Activated CD8-positive, alpha-beta T cell treated with anti-CD3 and anti-CD28 coated beads for 36 hours (primary cell): Measurements from ENCODE around the gene CDC25B. TPM values are rescaled to one million over a fixed set of nuclear protein-coding genes. Genes with fewer than 3 reads are reported as not detected.
"Not testable (repeated sequence)": the region's sequence is repeated elsewhere in the genome, so short reads cannot be mapped to it uniquely, and the experiment has no call there.

Experiments
- ATAC-seq: fragments of 200-7000 bp; cut with Tn5 transposase; one replicate; pipeline ENCODE4 v1.10.0; 2021; ENCODE audit warnings: mild to moderate bottlenecking, moderate library complexity
- CTCF ChIA-PET: fragments of 350-600 bp; sonication (Branson Sonifier 250); formaldehyde crosslinking; loops from one replicate; lab custom pipeline; 2021; ENCODE audit warnings: antibody characterized with exemption; lab: Charles Lee
- POLR2A ChIA-PET: fragments of 350-600 bp; sonication (Branson Sonifier 250); formaldehyde crosslinking; loops from one replicate; lab custom pipeline; 2021; ENCODE audit warnings: antibody characterized with exemption; lab: Charles Lee
- DNase-seq: peaks from one replicate; pipeline ENCODE4 v3.0.0-alpha.2; 2020
- H3K27ac Mint-ChIP-seq: one replicate; pipeline ENCODE4 v1.8.0; 2021; ENCODE audit warnings: mild to moderate bottlenecking, mixed read lengths
- H3K27me3 Mint-ChIP-seq: one replicate; pipeline ENCODE4 v1.8.0; 2021; ENCODE audit warnings: mixed read lengths
- H3K36me3 Mint-ChIP-seq: one replicate; pipeline ENCODE4 v1.8.0; 2021; ENCODE audit warnings: low read depth, mixed read lengths
- H3K4me1 Mint-ChIP-seq: one replicate; pipeline ENCODE4 v1.8.0; 2021; ENCODE audit warnings: low read depth, mixed read lengths
- H3K4me3 Mint-ChIP-seq: one replicate; pipeline ENCODE4 v1.8.0; 2021; ENCODE audit warnings: mild to moderate bottlenecking, moderate library complexity, mixed read lengths
- H3K9me3 Mint-ChIP-seq: one replicate; pipeline ENCODE4 v1.8.0; 2021; ENCODE audit warnings: mixed read lengths
- intact Hi-C: fragments of 100-400 bp; cut with micrococcal nuclease; formaldehyde crosslinking; loops from one replicate; pipeline ENCODE4 v1.10.0; 2022
- total RNA-seq, 2 experiments: library from RNA; stranded (reverse); gene quantifications; one replicate each; pipeline ENCODE4 v1.2.3, GENCODE V29; 2021
- TF ChIP-seq, protein P1 (sequence below): fragments of 200-600 bp; IDR thresholded peaks from one replicate; pipeline ENCODE4 v1.8.0; 2022; ENCODE audit warnings: antibody characterized with exemption, mild to moderate bottlenecking

The CDC25B gene
- total RNA-seq, 2 experiments from 2014 or later = 66.9 to 67.1 TPM

DNA sequence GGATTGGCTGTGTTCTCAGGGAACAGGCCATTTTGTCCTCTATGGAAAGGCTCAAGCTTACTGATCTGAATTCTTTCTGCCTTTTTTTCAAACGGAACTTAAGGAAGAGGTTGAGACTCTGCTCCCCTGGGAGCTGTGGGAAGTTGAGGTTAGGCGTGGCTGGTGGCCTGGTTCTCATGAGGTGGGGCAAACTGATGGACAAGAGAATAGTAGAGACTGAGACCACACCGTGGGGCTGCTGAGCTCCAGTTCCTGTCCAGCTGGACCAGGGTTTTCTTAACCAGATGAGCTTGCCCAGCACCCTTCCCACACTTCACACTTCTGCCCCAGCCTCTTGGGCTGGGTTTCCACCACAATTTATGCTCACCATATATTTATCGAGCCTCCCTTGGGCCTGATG, 30.3 kb downstream of the CDC25B start:
- Mint-ChIP-seq H3K36me3 (peaks cover 5% of the 10 kb centered on the region), H3K9me3 (no peaks in the 10 kb centered on the region), H3K27ac (no peak overlapping the region), H3K4me1 (peaks cover 6% of the 10 kb centered on the region), H3K27me3 (no peaks in the 10 kb centered on the region), H3K4me3 (no peak overlapping the region)
- ChIA-PET CTCF (interaction anchor here (0.9 to 1.4 kb wide), 3 partner anchors 39 to 116 kb away, joined by 3 to 4 read pairs (median 3); no protein-coding TSS in a partner anchor), POLR2A (interaction anchor here (0.6 to 1.1 kb wide), 4 partner anchors 26 to 256 kb away, joined by 3 read pairs; partner anchors contain the start of gene CENPB)
- DNase-seq = no peak
- TF ChIP-seq, protein P1, sequence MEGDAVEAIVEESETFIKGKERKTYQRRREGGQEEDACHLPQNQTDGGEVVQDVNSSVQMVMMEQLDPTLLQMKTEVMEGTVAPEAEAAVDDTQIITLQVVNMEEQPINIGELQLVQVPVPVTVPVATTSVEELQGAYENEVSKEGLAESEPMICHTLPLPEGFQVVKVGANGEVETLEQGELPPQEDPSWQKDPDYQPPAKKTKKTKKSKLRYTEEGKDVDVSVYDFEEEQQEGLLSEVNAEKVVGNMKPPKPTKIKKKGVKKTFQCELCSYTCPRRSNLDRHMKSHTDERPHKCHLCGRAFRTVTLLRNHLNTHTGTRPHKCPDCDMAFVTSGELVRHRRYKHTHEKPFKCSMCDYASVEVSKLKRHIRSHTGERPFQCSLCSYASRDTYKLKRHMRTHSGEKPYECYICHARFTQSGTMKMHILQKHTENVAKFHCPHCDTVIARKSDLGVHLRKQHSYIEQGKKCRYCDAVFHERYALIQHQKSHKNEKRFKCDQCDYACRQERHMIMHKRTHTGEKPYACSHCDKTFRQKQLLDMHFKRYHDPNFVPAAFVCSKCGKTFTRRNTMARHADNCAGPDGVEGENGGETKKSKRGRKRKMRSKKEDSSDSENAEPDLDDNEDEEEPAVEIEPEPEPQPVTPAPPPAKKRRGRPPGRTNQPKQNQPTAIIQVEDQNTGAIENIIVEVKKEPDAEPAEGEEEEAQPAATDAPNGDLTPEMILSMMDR = no peak
- intact Hi-C loops = no loop called here
- no peak for ATAC-seq

DNA sequence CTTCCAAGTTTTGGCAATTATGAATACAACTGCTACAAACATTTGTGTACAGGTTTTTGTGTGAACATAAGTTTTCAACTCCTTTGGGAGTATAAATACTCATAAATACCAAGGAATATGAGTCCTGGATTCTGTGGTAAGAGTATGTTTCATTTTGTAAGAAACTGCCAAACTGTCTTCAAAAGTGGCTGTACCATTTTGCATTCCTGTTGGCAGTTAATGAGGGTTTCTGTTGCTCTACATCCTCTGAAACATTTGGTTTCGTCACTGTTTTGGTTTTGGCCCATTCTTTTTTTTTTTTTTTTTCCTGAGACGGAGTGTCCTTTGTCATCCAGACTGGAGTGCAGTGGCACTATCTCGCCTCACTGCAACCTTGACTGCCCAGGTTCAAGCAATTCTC, 32.7 kb downstream of the CDC25B start:
- Mint-ChIP-seq H3K4me1 (no peaks in the 10 kb centered on the region), H3K27me3 (no peaks in the 10 kb centered on the region), H3K27ac (no peak overlapping the region), H3K9me3 (no peaks in the 10 kb centered on the region), H3K4me3 (no peak overlapping the region), H3K36me3 (peaks cover 5% of the 10 kb centered on the region)
- TF ChIP-seq, protein P1 = no peak
- ATAC-seq (no peak), DNase-seq (no peak)
- CTCF ChIA-PET = no interaction called here
- POLR2A ChIA-PET = no interaction called here
- intact Hi-C loops = no loop called here

DNA sequence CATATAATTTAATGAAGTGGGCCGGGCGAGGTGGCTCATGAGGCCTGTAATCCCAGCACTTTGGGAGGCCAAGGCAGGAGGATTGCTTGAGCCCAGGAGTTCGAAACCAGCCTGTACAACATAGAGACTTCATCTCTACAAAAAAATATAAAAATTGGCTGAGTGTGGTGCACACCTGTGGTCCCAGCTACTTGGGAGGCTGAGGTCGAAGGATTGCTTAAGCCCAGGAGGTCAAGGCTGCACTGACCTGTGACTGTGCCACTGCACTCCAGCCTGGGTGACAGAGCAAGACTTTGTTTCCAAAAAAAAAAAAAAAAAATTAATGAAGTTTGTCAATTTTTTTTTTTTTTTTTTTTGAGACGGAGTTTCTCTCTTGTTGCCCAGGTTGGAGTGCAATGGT, 33.8 kb downstream of the CDC25B start:
- DNase-seq, H3K9me3 Mint-ChIP-seq, CTCF ChIA-PET, H3K36me3 Mint-ChIP-seq, H3K27ac Mint-ChIP-seq, H3K4me3 Mint-ChIP-seq, H3K27me3 Mint-ChIP-seq, H3K4me1 Mint-ChIP-seq, ATAC-seq, intact Hi-C loops: not testable (repeated sequence)
- POLR2A ChIA-PET = interaction anchor here (0.5 to 1.3 kb wide), 2 partner anchors 8 to 43 kb away, joined by 3 read pairs; no protein-coding TSS in a partner anchor

DNA sequence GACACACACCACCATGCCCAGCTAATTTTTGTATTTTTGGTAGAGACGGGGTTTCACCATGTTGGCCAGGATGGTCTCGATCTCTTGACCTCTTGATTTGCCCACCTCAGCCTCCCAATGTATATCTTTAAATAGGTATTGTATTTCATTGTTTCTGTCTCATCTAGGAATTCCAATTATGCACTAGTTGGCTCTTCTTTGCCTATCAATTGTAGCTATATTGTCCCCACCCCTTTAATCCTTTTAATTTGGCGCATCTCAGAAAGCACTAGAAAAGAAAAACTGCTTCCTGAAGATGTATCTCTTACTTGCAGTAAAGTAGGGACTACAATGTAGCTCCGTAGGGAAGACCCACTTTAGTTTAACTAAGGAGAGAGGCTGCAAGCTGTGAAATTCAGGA, 40.0 kb downstream of the CDC25B start:
- POLR2A ChIA-PET = no interaction called here
- TF ChIP-seq, protein P1 = no peak
- no peak for DNase-seq
- CTCF ChIA-PET = interaction anchor here (1.0 to 1.6 kb wide), 3 partner anchors 16 to 67 kb away, joined by 3 to 7 read pairs (median 4); partner anchors contain the start of gene AP5S1
- H3K36me3 Mint-ChIP-seq = no peaks in the 10 kb centered on the region
- H3K9me3 Mint-ChIP-seq = no peaks in the 10 kb centered on the region
- no peaks in the 10 kb centered on the region for H3K27me3 Mint-ChIP-seq
- no peak overlapping the region for H3K4me3 Mint-ChIP-seq
- peaks cover 2% of the 10 kb centered on the region for H3K4me1 Mint-ChIP-seq
- no peak overlapping the region for H3K27ac Mint-ChIP-seq
- intact Hi-C loops = no loop called here
- ATAC-seq = no peak

DNA sequence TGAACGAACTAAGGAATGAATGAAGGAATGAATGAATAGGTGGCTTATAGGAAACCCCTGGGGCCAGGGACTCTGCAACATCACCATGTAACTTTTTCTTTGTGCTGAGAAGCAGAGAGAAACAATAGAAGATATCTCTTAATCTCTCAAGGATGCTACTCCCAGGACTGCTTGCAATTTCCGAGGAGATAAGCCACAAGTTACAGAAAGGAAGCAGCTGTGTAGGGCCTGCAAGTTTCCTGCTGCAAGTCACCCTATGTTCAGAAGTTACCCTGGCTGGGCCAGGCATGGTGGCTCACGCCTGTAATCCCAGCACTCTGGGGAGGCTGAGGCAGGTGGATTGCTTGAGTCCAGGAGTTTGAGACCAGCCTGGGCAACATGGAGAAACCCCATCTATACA, 43.2 kb downstream of the CDC25B start:
- CTCF ChIA-PET = interaction anchor here (1.0 kb wide), 1 partner anchor 16 kb away, joined by 3 read pairs; no protein-coding TSS in a partner anchor
- H3K36me3 Mint-ChIP-seq = no peaks in the 10 kb centered on the region
- H3K9me3 Mint-ChIP-seq = no peaks in the 10 kb centered on the region
- H3K27ac Mint-ChIP-seq = no peak overlapping the region
- H3K27me3 Mint-ChIP-seq = no peaks in the 10 kb centered on the region
- POLR2A ChIA-PET = interaction anchor here (0.6 kb wide), 1 partner anchor 73 kb away, joined by 3 read pairs; no protein-coding TSS in a partner anchor
- no peak for ATAC-seq
- no peak for DNase-seq
- H3K4me3 Mint-ChIP-seq = no peak overlapping the region
- TF ChIP-seq, protein P1 = no peak
- intact Hi-C loops = no loop called here
- H3K4me1 Mint-ChIP-seq = peaks cover 2% of the 10 kb centered on the region

DNA sequence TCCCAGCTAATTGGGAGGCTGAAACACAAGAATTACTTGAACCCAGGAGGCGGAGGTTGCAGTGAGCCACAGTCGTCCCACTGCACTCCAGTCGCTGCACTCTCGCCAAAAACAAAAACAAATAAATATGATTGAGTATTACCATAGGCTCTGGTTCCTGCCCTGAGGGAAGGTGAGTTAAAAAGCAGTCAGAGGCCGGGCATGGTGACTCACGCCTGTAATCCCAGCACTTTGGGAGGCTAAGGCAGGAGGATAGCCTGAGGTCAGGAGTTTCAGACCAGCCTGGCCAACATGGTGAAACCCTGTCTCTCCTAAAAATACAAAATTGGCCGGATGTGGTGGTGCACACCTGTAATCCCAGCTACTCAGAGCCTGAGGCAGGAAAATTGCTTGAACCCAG, 44.1 kb downstream of the CDC25B start:
- H3K9me3 Mint-ChIP-seq, H3K27ac Mint-ChIP-seq, H3K4me3 Mint-ChIP-seq, CTCF ChIA-PET, POLR2A ChIA-PET, DNase-seq, ATAC-seq, intact Hi-C loops, H3K4me1 Mint-ChIP-seq, H3K36me3 Mint-ChIP-seq, H3K27me3 Mint-ChIP-seq: not testable (repeated sequence)
